Pancreas (tissue), 10 donors: ENCODE results near the gene HES7. TPM values are rescaled to one million over a fixed set of nuclear protein-coding genes. Genes with fewer than 3 reads are reported as not detected.

Experiments
- ATAC-seq, 4 donors: fragments of 200-7000 bp; cut with Tn5 transposase; one replicate each; pipeline versions ENCODE4 v1.8.0 to v1.9.1; 2020; ENCODE audit warnings: mild to moderate bottlenecking in 4 of 4, moderate library complexity in 4 of 4
- DNase-seq, 6 donors: peaks; one replicate each; pipeline ENCODE4 v3.0.0-alpha.2; 2020
- FAIRE-seq: peaks from 2 replicates; lab custom pipeline; 2012; peaks lifted over from hg19 to GRCh38; lab: Jason Lieb, UNC
- H3K27ac ChIP-seq, 4 donors: fragments of 200-600 bp; sonication (generic); 1 replicate in 3 of 4; 2 replicates in 1 of 4; pipeline versions ENCODE4 v1.5.0 to v1.8.0; 2020
- H3K27me3 ChIP-seq, 4 donors: fragments of 200-600 bp; one replicate each; pipeline ENCODE4 v1.8.0; 2021
- H3K36me3 ChIP-seq, 3 donors: fragments of 200-600 bp; sonication (generic) in 1 of 3; one replicate each; pipeline versions ENCODE4 v1.5.0 to v1.8.0; 2020 to 2021
- H3K4me1 ChIP-seq, 3 donors: fragments of 200-600 bp; one replicate each; pipeline ENCODE4 v1.8.0; 2021
- H3K4me3 ChIP-seq, 4 donors: fragments of 200-600 bp; sonication (generic) in 2 of 4; one replicate each; pipeline versions ENCODE4 v1.5.0 to v1.8.0; 2020 to 2021
- H3K9me3 ChIP-seq, 4 donors: fragments of 200-600 bp; one replicate each; pipeline ENCODE4 v1.8.0; 2021
- CTCF ChIP-seq, 4 donors: fragments of 200-600 bp; sonication (generic) in 3 of 4; IDR thresholded peaks; one replicate each; pipeline versions ENCODE4 v1.5.0 to v1.8.0; 2021; ENCODE audit warnings: antibody characterized with exemption in 4 of 4
- WGBS, 2 donors: extraction: QIAGEN DNeasy Blood & Tissue Kit; methylation state at CpG; one replicate each; pipeline ENCODE4 v1.1.7; 2013; 5-methylcytosine and 5-hydroxymethylcytosine counted together
- intact Hi-C, 3 donors: fragments of 100-400 bp; cut with DNase I; formaldehyde crosslinking; loops; one replicate each; pipeline versions ENCODE4 v1.11.1 to v1.14.2; 2022
- polyA plus RNA-seq, 2 donors: library from polyadenylated mRNA; stranded (reverse); fragments of 200-250 nt; gene quantifications; one replicate each; pipeline ENCODE4 v1.2.3, GENCODE V29; 2013
- total RNA-seq, 6 donors: library from RNA; stranded (reverse); fragmentation: NEBNext Ultra II Directional in 4 of 6; extraction: Animal tissue kit (Norgen Biotek cat#: 25700) in 4 of 6; gene quantifications; one replicate each; pipeline versions ENCODE4 v1.2.1 to v1.2.4, GENCODE V29; 2021 to 2023
- donor health status: healthy with polysubstance abuse.
- donor health status: DM: no; HTN: no; CAD: no; lungs with moderate emphysema.
- donor health status: DM: no; HTN: no; CAD: no.
- donor health status: control.
- donor health status: control.
- donor health status: Bipolar disorder and iron deficiency.
- donor health status: DM: yes; HTN: yes; CAD: no.
- donor health status: DM: no; HTN: no; CAD: no.
- donor health status: DM: no; HTN: no; CAD: no.
- donor health status: DM: yes; HTN: yes; CAD: no.

HES7 gene
- total and polyA plus RNA-seq, 8 donors: 0.08 to 0.16 TPM; not detected in 6

DNA sequence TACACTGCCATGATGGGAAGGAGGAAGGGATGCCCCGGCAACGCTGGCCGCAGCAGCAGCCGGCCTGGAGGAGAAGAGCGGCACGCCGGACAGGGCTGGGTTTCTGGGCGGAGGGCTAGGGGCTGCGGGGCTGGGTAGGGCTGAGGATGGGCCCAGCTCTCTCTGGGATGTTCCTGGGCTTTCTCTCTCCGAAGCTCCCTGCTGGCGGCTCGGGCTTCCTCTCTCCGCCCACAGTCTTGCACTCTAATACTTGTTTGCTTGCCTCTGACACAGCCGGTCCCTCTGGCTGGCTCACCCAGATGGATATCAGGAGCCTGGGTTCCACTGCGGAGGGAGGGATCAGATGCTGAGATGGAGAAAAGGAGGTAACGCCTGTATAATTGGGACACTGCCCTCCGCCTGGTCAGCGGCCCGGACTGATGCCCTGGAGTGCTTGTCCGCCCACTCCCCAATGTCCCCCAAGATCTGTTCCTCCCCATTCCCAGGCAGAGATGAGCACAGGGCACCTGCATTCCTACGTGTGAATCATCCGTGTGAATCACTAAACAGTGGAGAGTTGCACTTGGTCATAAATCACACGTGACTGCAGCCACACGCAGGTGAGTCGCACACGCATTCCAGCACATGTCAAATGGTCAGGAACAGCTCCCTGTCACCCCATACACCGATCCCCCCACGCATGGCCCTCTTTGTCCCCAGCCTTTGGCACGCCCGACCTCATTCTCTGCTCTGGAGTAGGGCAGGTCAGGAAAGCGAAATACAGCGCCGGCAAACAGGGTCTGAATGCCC lies 5.7 kb downstream of the HES7 start, which contains the start of gene ALOXE3:
TSS of gene ALOXE3 (minus strand) at position 535 of the 789 bp plus-strand sequence. CDS start at position 11, 524 bp downstream.
- DNase-seq: peak in 3 of 6 donors; percentile 54 to 76 (median 65)
- Histone ChIP-seq H3K4me3 (peak within 1 kb of the TSS; percentile 7 to 54 (median 34)), H3K36me3 (no peaks in the 10 kb centered on the region), H3K27me3 (peaks cover 0 to 9% (median 0%) of the 10 kb centered on the region in 4 donors), H3K9me3 (no peaks in the 10 kb centered on the region), H3K27ac (peak within 1 kb of the TSS; percentile 53 to 73 (median 64)), H3K4me1 (peaks cover 12 to 31% (median 28%) of the 10 kb centered on the region in 3 donors)
- no peak for FAIRE-seq
- peak; percentile 2 to 9 (median 6) for ATAC-seq
- TF ChIP-seq CTCF (IDR thresholded peaks at IDR 0.05): no peak
- intact Hi-C loops: loop anchor here in 2 of 3 donors (2.0 to 10.0 kb wide), 2 partner anchors 53 to 69 kb away; no protein-coding TSS in a partner anchor
- 3 to 5% methylated on average over 33 of the region's 33 CpGs for WGBS, 2 donors

DNA sequence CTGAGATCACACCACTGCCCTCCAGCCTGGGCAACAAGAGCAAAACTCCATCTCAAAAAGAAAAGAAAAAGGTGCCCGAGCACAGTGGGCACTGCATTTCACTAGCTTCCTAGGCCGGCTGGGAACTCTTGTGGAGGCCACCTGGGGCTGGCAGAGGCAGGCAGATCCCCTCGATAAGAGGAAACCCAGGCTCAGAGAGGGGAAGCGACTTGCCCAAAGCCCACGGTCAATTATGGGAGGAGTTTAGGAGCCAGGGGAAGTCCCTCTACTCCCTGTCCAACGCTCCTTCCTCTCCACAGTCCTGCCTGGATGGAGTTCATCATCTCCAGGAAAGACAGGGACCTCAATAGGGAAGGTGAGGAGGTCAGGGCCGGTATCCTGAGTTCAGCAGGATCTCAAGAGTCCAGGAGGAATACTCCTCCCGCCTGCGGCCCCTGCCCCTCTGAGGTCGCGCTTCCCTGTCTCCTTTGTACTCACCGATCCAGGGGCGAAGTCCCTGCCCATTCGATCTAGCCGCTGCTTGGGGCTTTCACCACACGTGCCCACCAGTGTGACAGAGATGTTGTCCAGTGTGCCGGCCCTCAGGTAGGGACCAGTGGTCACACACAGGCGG lies 6.4 kb downstream of the HES7 start:
- no peak for TF ChIP-seq CTCF (IDR thresholded peaks at IDR 0.05)
- intact Hi-C loops: loop anchor here in 1 of 3 donors (10.0 kb wide), 1 partner anchor 53 kb away; no protein-coding TSS in a partner anchor
- Histone ChIP-seq H3K4me1 (peaks cover 12 to 24% (median 22%) of the 10 kb centered on the region in 3 donors), H3K9me3 (no peaks in the 10 kb centered on the region), H3K36me3 (no peaks in the 10 kb centered on the region), H3K27ac (no peak overlapping the region), H3K4me3 (peak overlapping the region in 1 of 4 donors; percentile 54), H3K27me3 (peaks cover 0 to 4% (median 0%) of the 10 kb centered on the region in 4 donors)
- WGBS, 2 donors: 15 to 22% methylated on average over 18 of the region's 18 CpGs
- ATAC-seq (no peak), FAIRE-seq (no peak), DNase-seq (peak in 2 of 6 donors; percentile 29 to 40)

DNA sequence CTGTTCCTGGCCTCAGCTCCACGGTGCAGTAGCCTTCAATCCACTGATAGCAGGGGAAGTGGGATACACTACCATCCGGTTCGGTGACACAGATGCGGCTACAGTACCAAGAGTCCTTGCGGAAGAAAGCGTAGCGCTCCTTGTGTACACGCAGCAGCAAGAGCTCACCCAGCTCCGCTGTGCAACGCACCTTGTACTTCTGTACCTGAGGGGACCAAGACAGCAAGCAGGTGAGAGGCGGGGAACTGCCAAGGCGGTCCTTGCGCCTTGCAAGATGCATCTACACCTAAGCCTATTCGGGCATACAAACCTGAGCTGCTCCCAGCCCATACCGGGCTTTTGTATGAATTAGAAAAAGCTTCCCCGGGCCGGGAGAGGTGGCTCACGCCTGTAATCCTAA lies 7.1 kb downstream of the HES7 start:
- Histone ChIP-seq H3K27me3 (peaks cover 0 to 3% (median 0%) of the 10 kb centered on the region in 4 donors), H3K4me1 (peaks cover 12 to 23% (median 15%) of the 10 kb centered on the region in 3 donors), H3K4me3 (no peak overlapping the region), H3K36me3 (no peaks in the 10 kb centered on the region), H3K27ac (no peak overlapping the region), H3K9me3 (no peaks in the 10 kb centered on the region)
- FAIRE-seq (no peak), ATAC-seq (no peak), DNase-seq (peak in 1 of 6 donors; percentile 27)
- TF ChIP-seq CTCF (IDR thresholded peaks at IDR 0.05): no peak
- 33 to 42% methylated on average over 18 of the region's 18 CpGs for WGBS, 2 donors
- intact Hi-C loops: loop anchor here in 1 of 3 donors (10.0 kb wide), 1 partner anchor 52 kb away; no protein-coding TSS in a partner anchor

DNA sequence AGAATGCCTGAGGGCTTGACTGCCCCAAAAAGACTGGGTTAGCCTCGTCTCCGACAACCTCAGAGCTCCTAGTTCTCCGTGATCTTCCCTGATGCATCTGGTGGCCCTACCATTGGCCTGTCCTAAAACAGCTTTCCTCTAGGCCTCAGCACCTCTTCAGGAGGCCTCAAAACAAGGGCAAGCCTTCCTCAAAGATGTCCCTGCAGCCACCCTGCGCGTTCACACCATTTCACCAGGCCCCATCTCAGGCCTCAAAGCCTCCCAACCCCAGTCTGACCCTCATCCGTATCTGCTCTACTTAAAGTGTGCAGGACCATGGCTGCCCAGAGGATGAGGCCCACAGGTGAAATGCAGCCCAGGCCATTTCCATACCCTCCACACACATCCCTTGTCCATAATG lies 13.0 kb downstream of the HES7 start:
- ATAC-seq (no peak), FAIRE-seq (no peak), DNase-seq (peak in 1 of 6 donors; percentile 20)
- Histone ChIP-seq H3K4me3 (no peak overlapping the region), H3K27me3 (peaks cover 0 to 3% (median 0%) of the 10 kb centered on the region in 4 donors), H3K36me3 (no peaks in the 10 kb centered on the region), H3K27ac (no peak overlapping the region), H3K9me3 (no peaks in the 10 kb centered on the region), H3K4me1 (peaks cover 0 to 4% (median 0%) of the 10 kb centered on the region in 3 donors)
- intact Hi-C loops: loop anchor here in 1 of 3 donors (10.0 kb wide), 1 partner anchor 46 kb away; no protein-coding TSS in a partner anchor
- 86 to 90% methylated on average over 6 of the region's 6 CpGs for WGBS, 2 donors
- TF ChIP-seq CTCF (IDR thresholded peaks at IDR 0.05): no peak
